Measurements from ENCODE around the gene TRIM39.

- TF ChIP-seq POLR2A (IDR thresholded peaks at IDR 0.05) (no peak), CTCF (IDR thresholded peaks at IDR 0.05) (no peak)
These were observed 8.7 kb upstream of the TRIM39 start for GRCh38 chr6:30317913-30318589.
